H1 (cell line): ENCODE data around the gene SSH2. TPM values are rescaled to one million over a fixed set of nuclear protein-coding genes. Genes with fewer than 3 reads are reported as not detected.

ENCODE experiments used
- CTCF ChIA-PET: fragments of 300-600 bp; sonication (Branson Sonifier 250); formaldehyde crosslinking; loops from one replicate; lab custom pipeline; 2021; ENCODE audit not compliant: partially characterized antibody; lab: Charles Lee
- POLR2A ChIA-PET: fragments of 300-600 bp; sonication (Branson Sonifier 250); formaldehyde crosslinking; loops from one replicate; lab custom pipeline; 2021; ENCODE audit warnings: inconsistent platforms; ENCODE audit not compliant: partially characterized antibody; lab: Charles Lee
- DNase-seq, 2 experiments: peaks; one replicate each; pipeline versions ENCODE4 v3.0.0 to v3.0.0-alpha.2; 2010 to 2022; ENCODE audit warnings: low spot score in 2 of 2, low read depth in 1 of 2, mixed read lengths in 1 of 2
- FAIRE-seq: peaks from 2 replicates; lab custom pipeline; 2011; peaks lifted over from hg19 to GRCh38; lab: Jason Lieb, UNC
- H2AFZ ChIP-seq: 2 replicates; pipeline ENCODE4 v1.8.1; 2012; ENCODE audit warnings: low read length, inconsistent platforms
- H2AK5ac ChIP-seq: 2 replicates; pipeline ENCODE4 v1.6.1; 2013; ENCODE audit warnings: low read depth, low read length
- H2BK120ac ChIP-seq: replicated peaks from 2 replicates; pipeline ENCODE3; 2013; ENCODE audit warnings: low read depth, low read length, inconsistent platforms
- H2BK12ac ChIP-seq: 2 replicates; pipeline ENCODE4 v1.6.1; 2013; ENCODE audit warnings: low read depth, low read length
- H2BK15ac ChIP-seq: 2 replicates; pipeline ENCODE4 v1.6.1; 2013; ENCODE audit warnings: low read length
- H2BK20ac ChIP-seq: 2 replicates; pipeline ENCODE4 v1.6.1; 2013; ENCODE audit warnings: low read length
- H2BK5ac ChIP-seq: 2 replicates; pipeline ENCODE4 v1.6.1; 2013; ENCODE audit warnings: low read depth, low read length
- H3K14ac ChIP-seq: 2 replicates; pipeline ENCODE4 v1.6.1; 2013; ENCODE audit warnings: inconsistent platforms; ENCODE audit not compliant: insufficient read length
- H3K18ac ChIP-seq: 2 replicates; pipeline ENCODE4 v1.6.1; 2013; ENCODE audit warnings: low read length; ENCODE audit errors: extremely low read depth
- H3K23ac ChIP-seq: 2 replicates; pipeline ENCODE4 v1.6.1; 2013; ENCODE audit warnings: inconsistent platforms; ENCODE audit not compliant: insufficient read length
- H3K23me2 ChIP-seq: 2 replicates; pipeline ENCODE4 v1.6.1; 2013; ENCODE audit warnings: low read depth, low read length
- H3K27ac ChIP-seq: 2 replicates; pipeline ENCODE4 v1.6.1; 2011; ENCODE audit warnings: low read depth, low read length, inconsistent platforms
- H3K27me3 ChIP-seq, 4 experiments: replicated peaks in 1 of 4; 1 replicate in 1 of 4; 2 replicates in 3 of 4; pipeline versions ENCODE4 v1.6.1 to v1.8.1; 2011 to 2013; ENCODE audit warnings: low read length in 3 of 4, mild to moderate bottlenecking in 3 of 4, inconsistent platforms in 2 of 4, mixed read lengths in 2 of 4, moderate library complexity in 1 of 4; ENCODE audit not compliant: control insufficient read depth in 3 of 4, insufficient read depth in 3 of 4; ENCODE audit errors: extremely low read depth in 1 of 4
- H3K36me3 ChIP-seq, 4 experiments: 2 replicates each; pipeline versions ENCODE4 v1.6.1 to v1.8.1; 2011 to 2013; ENCODE audit warnings: mild to moderate bottlenecking in 4 of 4, low read length in 3 of 4, moderate library complexity in 2 of 4, control low read depth in 1 of 4, inconsistent platforms in 1 of 4; ENCODE audit not compliant: insufficient read depth in 4 of 4, control insufficient read depth in 2 of 4
- H3K4ac ChIP-seq: replicated peaks from 2 replicates; pipeline ENCODE3; 2013; ENCODE audit warnings: low read length, low read depth, mixed read lengths, inconsistent platforms; ENCODE audit not compliant: insufficient read length
- H3K4me1 ChIP-seq, 4 experiments: replicated peaks in 1 of 4; 1 replicate in 1 of 4; 2 replicates in 3 of 4; pipeline versions ENCODE4 v1.6.1 to v1.8.1; 2011 to 2013; ENCODE audit warnings: low read length in 3 of 4, inconsistent platforms in 2 of 4, mixed read lengths in 1 of 4; ENCODE audit not compliant: insufficient read depth in 4 of 4, control insufficient read depth in 3 of 4
- H3K4me2 ChIP-seq, 2 experiments: 2 replicates each; pipeline versions ENCODE4 v1.6.1 to v1.8.1; 2011 to 2013; ENCODE audit warnings: low read depth in 2 of 2, low read length in 2 of 2, control low read depth in 1 of 2, inconsistent platforms in 1 of 2, mild to moderate bottlenecking in 1 of 2; ENCODE audit not compliant: insufficient read depth in 1 of 2
- H3K4me3 ChIP-seq, 4 experiments: fragments of 200-600, 300-600 bp in 1 of 4; sonication (generic), shearing (Covaris generic), sonication (Bioruptor Twin) in 1 of 4; 2 replicates each; pipeline versions ENCODE4 v1.5.1 to v1.8.1; 2011 to 2016; ENCODE audit warnings: low read length in 4 of 4, low read depth in 3 of 4, control low read depth in 2 of 4, inconsistent platforms in 2 of 4, mild to moderate bottlenecking in 2 of 4, mixed read lengths in 1 of 4, moderate library complexity in 1 of 4; ENCODE audit not compliant: insufficient read depth in 2 of 4; ENCODE audit errors: extremely low read depth in 1 of 4
- H3K56ac ChIP-seq: replicated peaks from 2 replicates; pipeline ENCODE3; 2013; ENCODE audit warnings: low read depth, mild to moderate bottlenecking, mixed read lengths, low read length, inconsistent platforms; ENCODE audit not compliant: insufficient read length
- H3K79me1 ChIP-seq: 2 replicates; pipeline ENCODE4 v1.6.1; 2013; ENCODE audit warnings: low read depth, low read length, control low read depth
- H3K79me2 ChIP-seq, 2 experiments: 2 replicates each; pipeline versions ENCODE4 v1.6.1 to v1.8.1; 2012 to 2013; ENCODE audit warnings: low read length in 2 of 2, mild to moderate bottlenecking in 2 of 2, inconsistent platforms in 1 of 2; ENCODE audit not compliant: insufficient read depth in 2 of 2, control insufficient read depth in 1 of 2
- H3K9ac ChIP-seq, 4 experiments: replicated peaks in 1 of 4; 1 replicate in 1 of 4; 2 replicates in 3 of 4; pipeline versions ENCODE4 v1.6.1 to v1.8.1; 2011 to 2013; ENCODE audit warnings: low read depth in 3 of 4, low read length in 3 of 4, control low read depth in 2 of 4, mild to moderate bottlenecking in 2 of 4, moderate library complexity in 2 of 4, inconsistent platforms in 1 of 4; ENCODE audit errors: extremely low read depth in 1 of 4
- H3K9me3 ChIP-seq, 2 experiments: 2 replicates each; pipeline versions ENCODE4 v1.6.1 to v1.8.1; 2012 to 2013; ENCODE audit warnings: mild to moderate bottlenecking in 2 of 2, moderate library complexity in 2 of 2, control low read depth in 1 of 2, inconsistent platforms in 1 of 2, low read depth in 1 of 2, low read length in 1 of 2, mixed read lengths in 1 of 2; ENCODE audit not compliant: insufficient read depth in 2 of 2
- H4K20me1 ChIP-seq, 2 experiments: replicated peaks in 1 of 2; 2 replicates each; pipeline versions ENCODE3 to v1.8.1; 2011 to 2013; ENCODE audit warnings: inconsistent platforms in 2 of 2, low read length in 2 of 2, mild to moderate bottlenecking in 1 of 2; ENCODE audit not compliant: insufficient read depth in 2 of 2, control insufficient read depth in 1 of 2
- H4K5ac ChIP-seq: 2 replicates; pipeline ENCODE4 v1.6.1; 2013; ENCODE audit warnings: low read length, low read depth, mixed read lengths, inconsistent platforms; ENCODE audit not compliant: insufficient read length
- H4K8ac ChIP-seq: 2 replicates; pipeline ENCODE4 v1.8.0; 2013; ENCODE audit warnings: mild to moderate bottlenecking, moderate library complexity, low read length, inconsistent platforms; ENCODE audit not compliant: insufficient read depth; ENCODE audit errors: extremely low read depth
- H4K91ac ChIP-seq: replicated peaks from 2 replicates; pipeline ENCODE3; 2013; ENCODE audit warnings: low read length, mixed read lengths, inconsistent platforms; ENCODE audit not compliant: insufficient read length
- CHD2 ChIP-seq: IDR thresholded peaks from 2 replicates; pipeline ENCODE4 v1.6.1; 2012; ENCODE audit warnings: low read length, improper control_type of control experiment
- HDAC6 ChIP-seq: IDR thresholded peaks from one replicate; pipeline ENCODE4 v1.7.1; 2012; ENCODE audit warnings: low read depth, mild to moderate bottlenecking, inconsistent platforms, low read length, moderate library complexity
- KDM5A ChIP-seq: fragments of 200-600 bp; IDR thresholded peaks from 2 replicates; pipeline ENCODE4 v1.7.1; 2012; ENCODE audit warnings: mild to moderate bottlenecking, low read length, inconsistent platforms, mixed read lengths
- MAFK ChIP-seq: IDR thresholded peaks from 2 replicates; pipeline ENCODE4 v1.6.1; 2012; ENCODE audit warnings: low read depth, mild to moderate bottlenecking, improper control_type of control experiment, low read length
- PHF8 ChIP-seq: fragments of 200-600 bp; sonication (generic); conservative IDR thresholded peaks from 2 replicates; pipeline ENCODE4 v1.7.1; 2012; ENCODE audit warnings: low read depth, mild to moderate bottlenecking, inconsistent platforms, low read length, moderate library complexity
- POLR2AphosphoS5 ChIP-seq: IDR thresholded peaks from 2 replicates; pipeline ENCODE4 v1.6.1; 2011; ENCODE audit warnings: low read depth, low read length
- SIRT6 ChIP-seq: IDR thresholded peaks from one replicate; pipeline ENCODE4 v1.7.1; 2012; ENCODE audit warnings: low read length, inconsistent platforms
- TAF1 ChIP-seq: IDR thresholded peaks from 2 replicates; pipeline ENCODE4 v1.6.1; 2011; ENCODE audit warnings: mild to moderate bottlenecking, low read depth, low read length
- YY1 ChIP-seq: IDR thresholded peaks from 2 replicates; pipeline ENCODE4 v1.6.1; 2011; ENCODE audit warnings: low read depth, mild to moderate bottlenecking, low read length
- WGBS, 2 experiments: shearing (Covaris generic) in 1 of 2; methylation state at CpG; one replicate each; pipeline versions ENCODE4 v1.1.6 to v1.1.7; 2013 to 2015; ENCODE audit warnings: low lambda C conversion rate in 2 of 2, mixed read lengths in 2 of 2, inconsistent platforms in 1 of 2, low coverage in 1 of 2, missing lambda C conversion rate in 1 of 2; ENCODE audit not compliant: insufficient replicate concordance in 2 of 2, insufficient coverage in 1 of 2, insufficient read length in 1 of 2; ENCODE audit errors: extremely low coverage in 1 of 2, missing lambda C conversion rate in 1 of 2; 5-methylcytosine and 5-hydroxymethylcytosine counted together
- polyA plus RNA-seq, 7 experiments: library from polyadenylated mRNA; depleted of rRNA in 3 of 7; stranded (reverse) in 5 of 7; unstranded in 2 of 7; fragments of >200 nt in 5 of 7; fragments of 200-250 nt in 2 of 7; gene quantifications; 1 replicate in 5 of 7; 2 replicates in 1 of 7; 4 replicates in 1 of 7; pipeline versions ENCODE4 v1.2.1 to v1.2.3, GENCODE V29; 2011 to 2013; ENCODE audit warnings: missing spikeins in 2 of 7, mixed read lengths in 2 of 7
- total RNA-seq: library from RNA; stranded (reverse); fragmentation: NEBNext Ultra II Directional; extraction: Animal tissue kit (Norgen Biotek cat#: 25700); gene quantifications from 2 replicates; pipeline ENCODE4 v1.2.1, GENCODE V29; 2021
- TF ChIP-seq, protein P1 (sequence below): IDR thresholded peaks from 2 replicates; pipeline ENCODE4 v1.6.1; 2012; ENCODE audit warnings: low read length, inconsistent platforms
- TF ChIP-seq, protein P2 (sequence below), 3 experiments: IDR thresholded peaks; 1 replicate in 2 of 3; 2 replicates in 1 of 3; pipeline versions ENCODE4 v1.5.1 to v1.6.1; 2011; ENCODE audit warnings: low read length in 3 of 3, mild to moderate bottlenecking in 3 of 3, inconsistent platforms in 2 of 3, low read depth in 1 of 3, moderate library complexity in 1 of 3; ENCODE audit not compliant: insufficient read depth in 1 of 3; ENCODE audit errors: control extremely low read depth in 1 of 3

The SSH2 gene
- total and polyA plus RNA-seq, 2 of the 8 experiments (the other 6 are each of a cell fraction or from before 2014, with no cell fraction given) = 5.2 to 15.9 TPM

DNA sequence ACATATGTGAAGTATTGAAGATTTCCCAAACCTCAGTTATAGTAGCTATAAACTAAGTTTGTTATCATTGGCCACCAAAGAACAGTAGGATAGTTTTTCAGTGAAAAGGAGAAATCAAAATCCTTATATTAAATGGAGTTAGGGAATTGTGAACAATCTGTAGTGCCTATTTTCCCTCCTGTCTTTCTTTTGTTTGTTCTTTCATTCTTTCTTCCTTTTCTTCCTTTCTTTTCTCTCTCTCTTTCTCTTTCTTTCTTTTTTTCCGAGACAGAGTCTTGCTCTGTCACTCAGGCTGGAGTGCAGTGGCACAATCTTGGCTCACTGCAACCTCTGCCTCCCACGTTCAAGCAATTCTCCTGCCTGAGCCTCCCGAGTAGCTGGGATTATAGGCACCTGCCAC lies 48.8 kb downstream of the SSH2 start:
- no peak overlapping the region for H3K18ac ChIP-seq
- H4K8ac ChIP-seq = no peak overlapping the region
- H3K4me3 ChIP-seq = no peak overlapping the region
- no peak overlapping the region for H2BK15ac ChIP-seq
- no peaks in the 10 kb centered on the region for H3K23me2 ChIP-seq
- H2AFZ ChIP-seq = no peak overlapping the region
- H3K79me2 ChIP-seq = no peaks in the 10 kb centered on the region; a peak in 1 of 4 replicates
- H4K20me1 ChIP-seq = peaks cover 0 to 1% of the 10 kb centered on the region in 2 experiments
- no peak for FAIRE-seq
- H3K14ac ChIP-seq = no peak overlapping the region
- no peaks in the 10 kb centered on the region for H3K9me3 ChIP-seq
- no peak overlapping the region for H2BK20ac ChIP-seq
- no peak overlapping the region for H4K5ac ChIP-seq
- no peaks in the 10 kb centered on the region for H3K36me3 ChIP-seq
- no peak overlapping the region for H3K56ac ChIP-seq
- H3K27me3 ChIP-seq = no peaks in the 10 kb centered on the region
- H3K4me1 ChIP-seq = no peaks in the 10 kb centered on the region; a peak in 2 of 7 replicates
- no peak for DNase-seq
- no peak overlapping the region for H2BK12ac ChIP-seq
- H3K4me2 ChIP-seq = no peak overlapping the region
- H4K91ac ChIP-seq = no peak overlapping the region
- no peak overlapping the region for H3K4ac ChIP-seq
- H3K79me1 ChIP-seq = no peaks in the 10 kb centered on the region
- POLR2A ChIA-PET = no interaction called here
- no peak overlapping the region for H3K23ac ChIP-seq
- H2BK5ac ChIP-seq = no peak overlapping the region
- 78% methylated on average over 3 of the region's 3 CpGs; no CpG with 5 or more reads in 1 of the 2 experiments for WGBS, 2 experiments
- no peak overlapping the region for H2AK5ac ChIP-seq
- no peak overlapping the region for H3K9ac ChIP-seq
- no peak overlapping the region for H2BK120ac ChIP-seq
- no peak overlapping the region for H3K27ac ChIP-seq
- CTCF ChIA-PET = interaction anchor here (0.7 to 1.8 kb wide), 5 partner anchors 48 to 242 kb away, joined by 3 to 4 read pairs (median 4); partner anchors contain the start of gene SSH2
- TF ChIP-seq, protein P1, sequence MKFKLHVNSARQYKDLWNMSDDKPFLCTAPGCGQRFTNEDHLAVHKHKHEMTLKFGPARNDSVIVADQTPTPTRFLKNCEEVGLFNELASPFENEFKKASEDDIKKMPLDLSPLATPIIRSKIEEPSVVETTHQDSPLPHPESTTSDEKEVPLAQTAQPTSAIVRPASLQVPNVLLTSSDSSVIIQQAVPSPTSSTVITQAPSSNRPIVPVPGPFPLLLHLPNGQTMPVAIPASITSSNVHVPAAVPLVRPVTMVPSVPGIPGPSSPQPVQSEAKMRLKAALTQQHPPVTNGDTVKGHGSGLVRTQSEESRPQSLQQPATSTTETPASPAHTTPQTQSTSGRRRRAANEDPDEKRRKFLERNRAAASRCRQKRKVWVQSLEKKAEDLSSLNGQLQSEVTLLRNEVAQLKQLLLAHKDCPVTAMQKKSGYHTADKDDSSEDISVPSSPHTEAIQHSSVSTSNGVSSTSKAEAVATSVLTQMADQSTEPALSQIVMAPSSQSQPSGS = no peak
- TF ChIP-seq POLR2AphosphoS5 = no peak
- no peak for TF ChIP-seq CHD2
- no peak for TF ChIP-seq SIRT6
- no peak for TF ChIP-seq PHF8
- no peak for TF ChIP-seq KDM5A
- TF ChIP-seq MAFK = no peak
- TF ChIP-seq, protein P2, sequence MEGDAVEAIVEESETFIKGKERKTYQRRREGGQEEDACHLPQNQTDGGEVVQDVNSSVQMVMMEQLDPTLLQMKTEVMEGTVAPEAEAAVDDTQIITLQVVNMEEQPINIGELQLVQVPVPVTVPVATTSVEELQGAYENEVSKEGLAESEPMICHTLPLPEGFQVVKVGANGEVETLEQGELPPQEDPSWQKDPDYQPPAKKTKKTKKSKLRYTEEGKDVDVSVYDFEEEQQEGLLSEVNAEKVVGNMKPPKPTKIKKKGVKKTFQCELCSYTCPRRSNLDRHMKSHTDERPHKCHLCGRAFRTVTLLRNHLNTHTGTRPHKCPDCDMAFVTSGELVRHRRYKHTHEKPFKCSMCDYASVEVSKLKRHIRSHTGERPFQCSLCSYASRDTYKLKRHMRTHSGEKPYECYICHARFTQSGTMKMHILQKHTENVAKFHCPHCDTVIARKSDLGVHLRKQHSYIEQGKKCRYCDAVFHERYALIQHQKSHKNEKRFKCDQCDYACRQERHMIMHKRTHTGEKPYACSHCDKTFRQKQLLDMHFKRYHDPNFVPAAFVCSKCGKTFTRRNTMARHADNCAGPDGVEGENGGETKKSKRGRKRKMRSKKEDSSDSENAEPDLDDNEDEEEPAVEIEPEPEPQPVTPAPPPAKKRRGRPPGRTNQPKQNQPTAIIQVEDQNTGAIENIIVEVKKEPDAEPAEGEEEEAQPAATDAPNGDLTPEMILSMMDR (IDR thresholded peaks at IDR 0.05; ENCODE audit: control extremely low read depth in 1 of 3, insufficient read depth in 1 of 3, low read depth in 1 of 3, low read length in 3 of 3) = no peak
- no peak for TF ChIP-seq TAF1
- TF ChIP-seq YY1 = no peak
- TF ChIP-seq HDAC6 = no peak
